Measurements from ENCODE around the gene RETN. TPM values are rescaled to one million over a fixed set of nuclear protein-coding genes. Genes with fewer than 3 reads are reported as not detected.
A peak's percentile ranks its signal among the peaks of the same experiment; 100 is the strongest.

The RETN gene
- total RNA-seq, 1 experiment from 2014 or later, result not detected

DNA sequence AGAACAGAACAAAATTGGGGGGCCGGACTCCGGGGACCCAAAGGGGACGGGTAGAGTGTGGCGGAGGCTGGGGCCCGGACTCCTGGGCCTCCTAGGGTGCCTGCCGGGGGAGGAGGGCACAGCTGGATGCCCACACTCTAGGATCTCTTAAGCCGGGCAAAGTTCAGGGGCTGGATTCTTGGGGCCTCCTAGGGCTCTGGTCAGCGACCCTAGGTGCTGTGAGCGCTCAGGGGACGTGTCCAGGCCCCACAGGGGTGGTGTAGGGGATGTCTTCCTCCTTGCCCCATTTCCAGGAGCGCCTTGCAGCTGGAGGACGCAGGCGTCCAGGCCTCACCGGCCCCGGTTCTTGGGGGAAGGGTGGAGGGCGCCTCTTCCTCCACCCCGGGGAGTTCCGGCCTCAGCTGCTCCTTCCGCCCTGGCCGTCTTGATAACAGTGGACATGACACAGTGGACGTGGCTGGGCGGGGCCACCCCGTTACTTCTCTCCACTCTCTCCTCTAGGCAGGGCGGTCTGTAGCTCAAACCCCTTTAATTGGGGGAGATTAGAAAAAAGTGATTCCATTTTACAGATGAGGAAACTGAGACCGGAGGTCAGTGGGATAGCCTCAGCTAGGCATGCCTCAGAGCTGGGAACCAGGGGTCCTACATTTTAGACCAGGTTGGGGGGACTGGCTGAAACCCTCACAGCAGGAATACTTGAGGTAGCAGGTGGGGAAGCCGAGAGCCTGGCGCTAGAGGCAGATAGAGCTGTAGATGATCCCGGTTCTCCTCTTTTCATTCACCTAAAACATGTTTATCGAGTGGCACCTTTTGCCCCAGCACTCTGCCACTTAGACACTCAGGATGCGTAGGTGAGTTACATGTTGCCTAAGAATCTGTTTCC is 31.2 kb upstream of the RETN start:
- DNase-seq (ENCODE audit: low read depth), result peak; percentile 53

DNA sequence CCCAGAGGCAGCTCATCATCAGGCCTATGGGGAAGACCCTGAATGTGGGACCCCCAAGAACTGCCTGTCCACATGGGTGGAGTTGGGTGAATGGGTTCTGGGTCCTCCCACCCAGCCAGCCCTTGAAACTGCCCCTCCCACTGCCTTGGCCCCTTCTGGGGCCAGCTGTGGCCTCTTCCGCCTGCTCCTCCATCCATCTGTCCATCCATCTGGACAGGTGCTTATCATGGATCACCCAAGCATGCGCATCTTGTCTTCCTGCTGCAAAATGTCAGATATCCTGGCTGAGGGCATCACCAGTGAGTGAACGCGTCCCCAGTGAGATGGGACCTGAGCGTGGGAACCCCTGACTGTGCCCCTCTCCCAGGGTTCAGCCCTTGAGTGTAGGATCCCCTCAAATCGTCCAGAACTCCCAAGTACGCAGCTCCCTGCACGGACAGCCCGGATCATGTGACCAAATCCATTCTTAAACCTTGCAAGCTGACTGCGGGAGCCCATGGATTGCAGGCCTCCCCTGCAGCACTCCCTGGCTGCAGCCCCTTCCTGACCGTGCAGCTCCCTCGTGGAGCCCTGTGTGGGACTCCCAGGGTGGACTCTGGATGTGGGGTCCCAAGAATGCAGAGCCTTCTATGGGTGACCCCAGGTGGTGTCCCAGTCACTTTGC is 29.9 kb upstream of the RETN start:
- no peak for DNase-seq (ENCODE audit: low read depth)

DNA sequence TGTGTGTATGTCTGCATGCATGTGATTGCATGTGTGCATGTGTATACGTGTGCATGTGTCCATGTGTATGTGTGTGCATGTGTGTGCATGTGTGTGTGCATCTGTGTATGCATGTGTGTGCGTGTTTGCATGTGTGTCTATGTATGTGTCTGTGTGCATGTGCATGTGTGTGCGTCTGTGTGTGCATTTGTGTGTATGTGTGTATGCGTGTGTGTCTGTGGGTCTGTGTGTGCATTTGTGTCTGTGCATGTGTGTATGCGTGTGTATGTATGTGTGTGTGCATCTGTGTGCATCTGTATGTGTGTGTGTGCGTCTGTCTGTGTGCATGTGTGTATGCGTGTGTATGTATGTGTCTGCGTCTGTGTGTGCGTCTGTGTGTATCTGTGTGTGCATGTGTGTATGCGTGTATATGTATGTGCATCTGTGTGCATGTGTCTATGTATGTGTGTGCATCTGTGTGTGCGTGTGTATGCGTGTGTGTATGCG is 28.9 kb upstream of the RETN start:
- DNase-seq (ENCODE audit: low read depth), result no peak

DNA sequence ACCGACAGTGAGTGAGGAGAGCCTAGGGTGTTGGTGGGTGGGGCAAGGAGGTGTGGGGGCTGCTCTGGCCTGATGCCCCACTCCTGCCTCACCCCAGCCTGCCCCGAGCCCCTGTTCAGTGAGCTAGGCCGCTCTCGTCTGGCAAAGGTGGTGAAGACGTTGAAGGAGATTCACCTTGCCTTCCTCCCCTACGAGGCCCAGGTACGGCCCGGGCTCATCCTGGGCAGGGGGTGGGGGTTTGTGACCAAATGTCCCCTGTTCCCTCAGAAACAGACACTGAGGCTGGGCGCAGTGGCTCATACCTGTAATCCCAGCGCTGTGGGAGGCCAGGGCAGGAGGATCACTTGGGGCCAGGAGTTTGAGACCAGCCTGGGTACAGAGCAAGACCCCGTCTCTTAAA is 28.0 kb upstream of the RETN start:
- DNase-seq (ENCODE audit: low read depth), result no peak

DNA sequence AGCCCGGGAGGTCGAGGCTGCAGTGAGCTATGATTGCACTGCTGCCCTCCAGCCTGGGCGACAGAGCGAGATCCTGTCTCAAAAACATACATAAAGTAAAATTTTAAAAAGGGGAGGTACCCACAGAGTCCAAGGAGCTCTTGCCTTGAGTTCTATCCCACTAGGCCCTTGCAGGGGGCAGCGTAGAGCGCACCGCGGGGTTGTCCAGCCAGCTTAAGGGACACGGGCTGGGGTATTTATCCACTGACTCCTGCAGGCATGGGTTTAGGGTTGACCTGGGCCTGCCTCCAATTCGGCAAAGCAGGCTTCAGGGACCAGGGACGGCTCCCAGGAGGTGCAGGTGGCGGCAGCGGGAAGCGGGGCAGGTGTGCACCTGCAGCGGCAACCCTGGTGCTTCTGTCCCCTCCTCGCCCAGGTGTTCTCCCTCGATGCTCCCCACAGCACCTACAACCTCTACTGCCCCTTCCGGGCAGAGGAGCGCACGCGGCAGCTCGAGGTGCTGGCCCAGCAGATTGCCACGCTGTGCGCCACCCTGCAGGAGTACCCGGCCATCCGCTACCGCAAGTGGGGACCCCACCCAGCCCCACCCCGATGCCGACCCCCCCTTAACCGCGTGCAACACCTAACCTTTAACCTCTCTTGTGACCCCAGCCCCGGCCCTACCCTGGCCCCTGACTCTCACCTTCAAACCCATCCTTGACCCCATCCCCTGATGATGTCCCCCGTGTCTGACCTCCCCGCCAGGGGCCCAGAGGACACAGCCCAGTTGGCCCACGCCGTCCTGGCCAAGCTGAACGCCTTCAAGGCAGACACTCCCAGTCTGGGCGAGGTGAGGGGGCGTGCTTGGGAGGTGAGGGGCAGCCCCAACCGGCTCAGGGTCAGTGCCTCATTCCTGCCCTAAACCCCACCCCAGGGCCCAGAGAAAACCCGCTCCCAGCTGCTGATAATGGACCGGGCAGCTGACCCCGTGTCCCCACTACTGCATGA is 27.3 kb upstream of the RETN start:
- DNase-seq (ENCODE audit: low read depth), result no peak

DNA sequence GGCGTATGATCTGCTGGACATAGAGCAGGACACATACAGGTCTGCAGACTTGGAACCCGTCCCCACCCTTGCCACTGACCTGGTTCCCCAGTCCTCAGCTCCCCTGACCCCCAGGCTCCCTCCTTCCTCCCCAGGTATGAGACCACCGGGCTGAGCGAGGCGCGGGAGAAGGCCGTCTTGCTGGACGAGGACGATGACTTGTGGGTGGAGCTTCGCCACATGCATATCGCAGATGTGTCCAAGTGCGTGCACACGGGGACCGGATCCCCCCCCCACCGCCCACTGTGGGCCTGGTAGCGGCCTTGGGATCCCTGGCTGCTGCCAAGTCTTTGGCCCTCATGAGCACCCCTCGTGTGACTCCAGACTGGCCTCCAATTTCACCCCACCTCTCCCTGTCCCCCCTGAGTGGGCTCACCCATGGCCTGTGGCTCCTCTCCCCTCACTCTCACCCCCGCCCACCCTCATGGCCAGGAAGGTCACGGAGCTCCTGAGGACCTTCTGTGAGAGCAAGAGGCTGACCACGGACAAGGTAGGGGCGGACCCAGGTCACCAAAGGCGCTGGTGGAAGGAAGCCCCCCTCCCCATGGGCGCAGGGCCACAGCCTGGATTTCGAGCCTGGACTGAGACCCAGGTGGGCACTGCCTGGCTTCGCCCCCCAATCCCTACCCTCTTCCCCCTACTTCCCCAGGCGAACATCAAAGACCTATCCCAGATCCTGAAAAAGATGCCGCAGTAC is 26.4 kb upstream of the RETN start:
- no peak for DNase-seq (ENCODE audit: low read depth)

DNA sequence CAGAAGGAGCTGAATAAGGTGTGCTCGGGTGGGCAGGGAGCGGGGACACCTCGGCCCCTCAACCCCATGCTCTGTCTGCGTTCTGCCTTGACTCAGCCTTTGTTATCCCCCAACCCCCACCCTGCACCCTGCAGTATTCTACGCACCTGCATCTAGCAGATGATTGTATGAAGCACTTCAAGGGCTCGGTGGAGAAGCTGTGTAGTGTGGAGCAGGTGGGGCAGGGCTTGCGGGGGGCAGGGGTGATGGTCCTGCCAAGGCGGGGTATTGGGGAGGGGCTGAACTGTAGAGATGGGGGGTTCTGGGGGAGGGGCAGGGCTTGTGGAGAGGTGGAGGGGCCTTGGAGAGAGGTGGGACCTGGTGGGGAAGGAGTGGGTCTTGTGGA is 25.8 kb upstream of the RETN start:
- DNase-seq (ENCODE audit: low read depth), result no peak

DNA sequence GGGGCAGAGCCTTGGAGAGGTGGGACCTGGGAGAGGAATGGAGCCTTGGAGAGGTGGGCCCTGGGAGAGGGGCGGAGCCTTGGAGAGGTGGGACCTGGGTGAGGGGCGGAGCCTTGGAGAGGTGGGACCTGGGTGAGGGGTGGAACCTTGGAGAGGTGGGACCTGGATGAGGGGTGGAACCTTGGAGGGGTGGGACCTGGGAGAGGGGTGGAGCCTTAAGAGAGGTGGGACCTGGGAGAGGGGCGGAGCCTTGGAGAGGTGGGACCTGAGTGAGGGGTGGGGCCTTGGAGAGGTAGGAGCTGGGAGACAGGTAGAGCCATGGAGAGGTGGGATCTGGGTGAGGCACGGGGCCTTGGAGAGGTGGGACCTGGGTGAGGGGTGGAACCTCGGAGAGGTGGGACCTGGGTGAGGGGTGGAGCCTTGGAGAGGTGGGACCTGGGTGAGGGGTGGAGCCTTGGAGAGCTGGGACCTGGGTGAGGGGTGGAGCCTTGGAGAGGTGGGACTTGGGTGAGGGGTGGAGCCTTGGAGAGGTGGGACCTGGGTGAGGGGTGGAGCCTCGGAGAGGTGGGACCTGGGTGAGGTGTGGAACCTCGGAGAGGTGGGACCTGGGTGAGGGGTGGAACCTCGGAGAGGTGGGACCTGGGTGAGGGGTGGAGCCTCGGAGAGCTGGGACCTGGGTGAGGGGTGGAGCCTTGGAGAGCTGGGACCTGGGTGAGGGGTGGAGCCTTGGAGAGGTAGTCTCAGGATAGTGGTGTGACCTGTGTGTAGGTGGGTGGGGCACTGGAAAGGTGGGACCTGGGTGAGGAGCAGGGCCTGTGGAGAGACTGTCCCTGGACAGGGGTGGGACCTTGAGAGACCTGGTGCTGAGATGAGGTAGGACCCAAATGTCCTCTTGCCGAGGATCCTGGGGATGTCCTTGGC is 25.0 kb upstream of the RETN start:
- DNase-seq (ENCODE audit: low read depth), result peak; percentile 35

DNA sequence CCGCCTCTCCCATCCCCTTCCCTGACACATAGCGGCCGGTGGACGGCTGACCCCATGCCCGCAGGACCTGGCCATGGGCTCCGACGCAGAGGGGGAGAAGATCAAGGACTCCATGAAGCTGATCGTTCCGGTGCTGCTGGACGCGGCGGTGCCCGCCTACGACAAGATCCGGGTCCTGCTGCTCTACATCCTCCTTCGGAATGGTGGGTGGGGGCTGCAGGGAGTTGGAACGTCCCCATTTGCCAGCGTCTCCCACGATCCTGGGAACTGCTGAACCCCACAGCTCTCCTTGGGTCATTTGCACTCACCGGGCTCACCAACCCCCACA is 24.3 kb upstream of the RETN start:
- no peak for DNase-seq (ENCODE audit: low read depth)

DNA sequence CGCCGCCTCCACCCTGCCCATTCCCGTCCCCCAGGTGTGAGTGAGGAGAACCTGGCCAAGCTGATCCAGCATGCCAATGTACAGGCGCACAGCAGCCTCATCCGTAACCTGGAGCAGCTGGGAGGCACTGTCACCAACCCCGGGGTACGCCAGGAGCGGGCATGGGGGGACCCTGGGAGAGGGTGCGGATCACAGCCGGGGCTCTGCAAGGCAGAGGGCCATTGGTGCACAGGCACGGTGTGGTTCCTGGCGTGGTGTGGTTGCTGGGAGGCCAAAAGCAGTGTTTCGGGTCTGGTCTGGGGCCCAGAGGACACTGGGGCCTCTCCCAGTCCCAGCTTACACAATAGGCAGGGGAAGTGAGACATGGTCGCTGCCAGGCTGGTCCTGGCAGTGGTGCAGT is 23.7 kb upstream of the RETN start:
- no peak for DNase-seq (ENCODE audit: low read depth)

DNA sequence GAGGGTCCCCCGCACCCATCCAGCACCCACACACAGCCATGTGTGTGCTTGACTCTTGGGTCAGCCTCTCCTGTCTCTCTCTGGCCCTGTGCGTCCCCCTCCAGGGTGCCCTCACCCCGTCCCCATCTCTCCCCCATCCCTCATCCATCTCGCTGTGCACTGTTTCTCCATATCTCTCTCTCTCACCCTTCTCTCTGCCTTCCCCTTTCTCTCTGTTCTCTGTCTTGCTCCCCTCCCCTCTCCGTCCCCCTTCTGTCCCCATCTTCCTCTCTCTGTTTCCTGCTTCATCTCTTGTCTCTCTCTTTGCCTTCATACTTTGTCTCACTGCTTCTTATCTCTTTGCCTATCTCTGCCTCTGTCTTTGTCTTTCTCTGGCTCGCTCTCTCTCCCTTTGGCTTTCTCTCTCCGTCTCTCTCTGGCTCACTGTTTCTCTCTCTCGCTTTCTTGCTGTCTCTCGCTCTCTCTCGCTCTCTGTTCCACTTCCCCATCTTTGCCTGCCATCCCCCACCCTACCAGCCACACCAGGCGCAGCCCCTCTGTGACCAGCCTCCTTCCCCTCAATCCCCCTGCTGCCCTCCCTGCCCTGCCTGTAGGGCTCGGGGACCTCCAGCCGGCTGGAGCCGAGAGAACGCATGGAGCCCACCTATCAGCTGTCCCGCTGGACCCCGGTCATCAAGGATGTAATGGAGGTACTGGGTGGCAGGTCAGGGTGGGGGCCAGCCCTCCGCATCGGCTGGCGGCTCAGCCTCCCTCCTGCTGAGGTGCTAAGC is 23.0 kb upstream of the RETN start:
- no peak for DNase-seq (ENCODE audit: low read depth)

DNA sequence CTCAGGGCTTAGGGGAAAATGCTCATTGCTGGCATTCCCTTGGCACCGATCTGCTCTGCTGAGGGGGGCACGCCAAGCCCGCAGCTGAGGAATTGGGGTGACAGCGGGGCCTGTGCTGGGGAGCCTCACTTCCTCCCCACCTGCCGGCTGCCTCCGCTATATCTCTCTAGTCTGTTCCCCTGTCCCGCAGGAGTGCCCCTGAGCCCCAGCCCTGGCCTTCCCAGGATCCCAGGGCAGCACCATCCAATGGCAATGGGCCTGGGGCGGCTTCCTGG is 22.5 kb upstream of the RETN start:
- DNase-seq (ENCODE audit: low read depth), result no peak

DNA sequence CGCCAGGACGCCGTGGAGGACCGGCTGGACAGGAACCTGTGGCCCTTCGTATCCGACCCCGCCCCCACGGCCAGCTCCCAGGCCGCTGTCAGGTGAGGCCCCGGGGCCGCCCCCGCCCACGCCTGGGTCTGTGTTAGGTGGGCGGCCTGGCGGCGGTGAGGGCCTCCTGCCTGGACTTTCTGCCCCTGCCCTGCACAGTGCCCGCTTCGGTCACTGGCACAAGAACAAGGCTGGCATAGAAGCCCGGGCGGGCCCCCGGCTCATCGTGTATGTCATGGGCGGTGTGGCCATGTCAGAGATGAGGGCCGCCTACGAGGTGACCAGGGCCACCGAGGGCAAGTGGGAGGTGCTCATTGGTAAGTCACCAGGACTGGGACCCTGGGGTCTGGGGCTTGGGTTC is 21.7 kb upstream of the RETN start:
- DNase-seq (ENCODE audit: low read depth), result no peak

DNA sequence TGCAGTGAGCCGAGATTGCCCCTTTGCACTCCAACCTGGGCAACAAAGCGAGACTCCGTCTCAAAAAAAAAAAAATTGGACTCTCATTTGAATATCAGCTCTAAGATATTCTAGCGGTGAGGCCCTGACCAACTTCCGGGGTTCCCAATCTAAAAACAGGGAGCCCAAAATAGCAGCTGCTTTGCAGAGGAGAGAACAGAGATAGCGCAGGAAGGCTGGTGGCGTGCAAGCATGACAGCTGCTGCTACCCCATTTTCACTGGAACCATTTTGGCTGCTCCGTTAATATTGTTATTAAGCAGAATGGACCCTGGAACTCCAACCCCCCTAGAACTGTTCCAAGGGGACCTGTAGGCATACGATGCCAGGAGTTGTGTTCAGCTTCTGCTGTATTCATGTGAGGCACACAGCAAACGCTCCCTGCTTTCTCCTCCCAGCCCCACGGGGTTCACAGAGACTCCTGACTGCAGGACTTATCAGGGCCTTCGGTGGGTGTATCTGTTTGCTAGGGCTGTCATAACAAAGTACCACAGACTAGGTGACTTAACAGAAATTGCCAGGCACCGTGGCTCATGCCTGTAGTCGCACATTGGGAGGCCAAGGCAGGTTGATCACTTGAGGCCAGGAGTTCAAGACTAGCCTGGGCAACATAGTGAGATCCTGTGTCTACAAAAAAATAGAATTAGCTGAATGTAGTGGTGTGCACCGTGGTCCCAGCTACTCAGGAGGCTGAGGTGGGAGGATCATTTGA is 20.4 kb upstream of the RETN start:
- no peak for DNase-seq (ENCODE audit: low read depth)

DNA sequence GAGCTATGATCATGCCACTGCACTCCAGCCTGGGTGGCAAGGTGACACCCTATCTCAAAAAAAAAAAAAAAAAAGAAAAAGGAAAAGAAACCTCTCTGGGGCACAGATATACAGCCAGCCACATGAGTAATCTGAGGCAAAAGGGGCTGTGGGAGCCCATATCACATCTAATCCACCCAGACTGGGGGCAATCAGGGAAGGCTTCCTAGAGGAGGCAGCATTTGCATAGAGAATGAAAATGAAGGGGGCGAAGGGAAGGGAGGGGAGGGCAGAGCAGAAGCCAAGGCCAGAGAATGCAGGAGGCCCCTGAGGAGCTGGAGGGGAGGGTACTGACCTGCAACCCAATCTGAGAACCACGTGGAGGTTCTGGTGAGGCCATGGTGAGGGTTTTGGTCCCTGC is 18.7 kb upstream of the RETN start:
- DNase-seq (ENCODE audit: low read depth), result no peak

DNA sequence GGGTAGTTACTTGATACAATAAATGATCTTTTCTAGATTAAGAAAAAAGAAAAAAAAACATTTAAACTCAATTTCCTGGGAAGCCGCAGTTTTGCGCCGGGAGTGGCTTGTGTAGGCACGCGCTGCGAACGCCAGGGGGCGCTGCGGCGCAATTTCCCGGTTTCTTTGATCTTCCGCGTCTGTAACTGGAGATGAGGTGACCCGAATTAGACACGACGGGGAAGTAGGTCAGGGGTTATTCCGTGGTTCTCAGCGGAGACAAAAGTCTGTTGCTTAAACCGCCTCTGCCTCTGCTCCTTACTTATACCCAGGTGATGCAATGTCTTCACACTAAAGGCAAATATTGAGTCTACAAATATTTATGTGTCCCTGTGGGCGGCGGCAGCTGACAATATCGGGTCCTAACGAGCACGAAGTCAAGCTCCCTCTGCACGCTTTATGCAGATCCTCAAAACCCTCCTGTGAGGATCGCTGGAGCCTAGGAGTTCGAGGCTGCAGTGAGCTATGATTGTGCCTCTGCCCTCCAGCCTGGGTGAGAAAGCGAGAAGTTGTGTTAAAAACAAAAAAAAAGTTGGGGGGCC is 16.7 kb upstream of the RETN start:
- peak; percentile 83 for DNase-seq (ENCODE audit: low read depth)

DNA sequence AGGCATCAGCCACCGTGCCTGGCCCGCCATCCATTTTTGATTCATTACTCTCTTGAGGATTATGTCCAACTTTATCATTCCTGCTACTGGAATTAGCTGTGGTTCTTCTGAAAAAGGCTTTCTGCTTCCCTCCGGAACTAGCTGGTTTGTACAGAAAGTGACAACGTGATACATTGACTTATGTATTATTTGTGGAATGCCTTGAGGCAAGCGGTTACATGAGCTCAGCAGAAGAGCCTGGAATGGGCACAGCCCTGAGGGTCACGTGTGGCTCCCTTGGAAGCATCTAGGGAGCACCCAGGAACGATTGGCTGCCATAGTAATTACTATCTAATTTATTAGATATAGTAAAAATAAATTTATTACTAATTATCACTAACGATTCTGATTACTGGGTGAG is 14.4 kb upstream of the RETN start:
- DNase-seq (ENCODE audit: low read depth), result peak; percentile 23

DNA sequence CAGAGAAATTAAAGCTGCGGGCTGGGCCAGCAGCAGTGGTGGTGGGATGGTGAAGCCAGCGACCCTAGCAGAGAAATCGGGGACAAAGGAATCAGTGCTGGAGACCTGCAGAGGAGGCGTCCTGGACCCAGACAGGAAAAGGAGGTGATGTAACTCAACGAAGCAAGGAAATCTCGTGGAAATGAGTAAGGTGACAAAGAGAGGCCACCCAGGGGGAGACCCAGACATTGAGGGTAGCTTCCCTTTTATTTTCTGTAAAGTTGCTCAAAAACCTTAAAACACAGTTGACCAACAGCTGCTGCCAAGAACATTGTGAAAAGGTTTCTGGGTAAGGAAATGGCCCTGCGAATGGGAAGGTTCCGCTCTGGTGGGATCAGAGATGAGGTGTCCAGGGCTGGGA is 13.3 kb upstream of the RETN start:
- DNase-seq (ENCODE audit: low read depth), result no peak
